Ascending aorta (tissue), 2 donors: ENCODE data around the gene SLC6A7. TPM values are rescaled to one million over a fixed set of nuclear protein-coding genes. Genes with fewer than 3 reads are reported as not detected.

Experiments used
- DNase-seq, 2 donors: peaks; one replicate each; pipeline ENCODE4 v3.0.0-alpha.2; 2019; ENCODE audit warnings: low spot score in 2 of 2
- H3K27ac ChIP-seq, 2 donors: fragments of 200-600 bp; sonication (generic); one replicate each; pipeline ENCODE4 v1.5.1; 2016 to 2017; ENCODE audit warnings: mild to moderate bottlenecking in 1 of 2
- H3K27me3 ChIP-seq: fragments of 200-600 bp; sonication (generic); one replicate; pipeline ENCODE4 v1.5.1; 2017
- H3K36me3 ChIP-seq, 2 donors: fragments of 200-600 bp; sonication (generic); one replicate each; pipeline ENCODE4 v1.5.1; 2016
- H3K4me1 ChIP-seq, 2 donors: fragments of 200-600 bp; sonication (generic); one replicate each; pipeline ENCODE4 v1.5.1; 2016 to 2017; ENCODE audit warnings: mild to moderate bottlenecking in 1 of 2
- H3K4me3 ChIP-seq, 2 donors: fragments of 200-600 bp; sonication (generic); one replicate each; pipeline ENCODE4 v1.5.1; 2016 to 2017; ENCODE audit warnings: mild to moderate bottlenecking in 1 of 2
- H3K9me3 ChIP-seq, 2 donors: fragments of 200-600 bp; sonication (generic); one replicate each; pipeline ENCODE4 v1.5.1; 2016
- CTCF ChIP-seq, 3 experiments: fragments of 200-600 bp in 2 of 3; fragments of 450-650 bp in 1 of 3; sonication (generic) in 2 of 3; IDR thresholded peaks; one replicate each; pipeline ENCODE4 v1.5.1; 2016 to 2019; ENCODE audit warnings: antibody characterized with exemption in 3 of 3, mild to moderate bottlenecking in 1 of 3, moderate library complexity in 1 of 3
- intact Hi-C: fragments of 100-400 bp; cut with DNase I; formaldehyde crosslinking; loops from one replicate; pipeline ENCODE4 v1.15.1; 2023
- total RNA-seq: library from RNA; depleted of rRNA; stranded (reverse); fragments of >200 nt; gene quantifications from one replicate; pipeline ENCODE4 v1.1.0, GENCODE V29; 2016

SLC6A7 gene
- total RNA-seq, 1 donor from 2014 or later: not detected

GRCh38 chr5:150184990-150185912, 4.6 kb upstream of the SLC6A7 start:
- no peak for DNase-seq
- TF ChIP-seq CTCF (IDR thresholded peaks at IDR 0.05): no peak

DNA sequence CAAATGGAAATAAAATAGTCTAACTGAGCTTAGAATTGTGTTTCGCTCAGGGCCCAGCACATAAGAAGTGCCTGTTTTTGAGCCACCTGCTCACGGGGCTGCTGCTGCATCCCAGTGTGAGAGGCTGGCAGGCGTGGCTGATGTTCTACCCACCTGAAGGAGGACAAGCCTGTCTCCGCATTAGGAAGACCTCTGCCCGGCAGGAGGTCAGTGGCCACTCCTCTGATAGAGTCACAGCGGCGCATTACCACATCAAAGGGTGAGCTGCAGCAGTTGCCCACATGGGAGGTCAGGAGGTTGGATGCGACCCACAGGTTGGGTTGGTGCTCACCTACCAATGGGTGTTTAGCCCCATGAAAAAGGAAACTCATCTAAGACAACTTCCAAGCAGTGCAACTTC, 3.7 kb upstream of the SLC6A7 start:
- intact Hi-C loops: no loop called here
- no peaks in the 10 kb centered on the region for H3K36me3 ChIP-seq
- H3K27me3 ChIP-seq: no peaks in the 10 kb centered on the region
- peaks cover 2 to 12% of the 10 kb centered on the region in 2 donors for H3K4me1 ChIP-seq
- H3K27ac ChIP-seq: no peak overlapping the region
- DNase-seq: no peak
- TF ChIP-seq CTCF (IDR thresholded peaks at IDR 0.05): no peak
- no peak overlapping the region for H3K4me3 ChIP-seq
- no peaks in the 10 kb centered on the region for H3K9me3 ChIP-seq

More at GRCh38 chr5:150184990-150185912, 4.6 kb upstream of the SLC6A7 start:
- intact Hi-C loops: no loop called here
- H3K27me3 ChIP-seq: no peaks in the 10 kb centered on the region
- peaks cover 5 to 20% of the 10 kb centered on the region in 2 donors for H3K4me1 ChIP-seq
- no peaks in the 10 kb centered on the region for H3K9me3 ChIP-seq
- H3K36me3 ChIP-seq: no peaks in the 10 kb centered on the region
- no peak overlapping the region for H3K4me3 ChIP-seq
- no peak overlapping the region for H3K27ac ChIP-seq

GRCh38 chr5:150186897-150187296, 3.0 kb upstream of the SLC6A7 start:
- TF ChIP-seq CTCF (IDR thresholded peaks at IDR 0.05): no peak
- Histone ChIP-seq H3K4me1 (peaks cover 0 to 5% of the 10 kb centered on the region in 2 donors), H3K27ac (no peak overlapping the region), H3K36me3 (no peaks in the 10 kb centered on the region), H3K27me3 (no peaks in the 10 kb centered on the region), H3K9me3 (no peaks in the 10 kb centered on the region), H3K4me3 (no peak overlapping the region)
- intact Hi-C loops: no loop called here
- DNase-seq: no peak

GRCh38 chr5:150188146-150188842, 1.6 kb upstream of the SLC6A7 start:
- TF ChIP-seq CTCF (IDR thresholded peaks at IDR 0.05): no peak
- intact Hi-C loops: no loop called here
- Histone ChIP-seq H3K4me3 (no peak overlapping the region), H3K4me1 (peaks cover 0 to 5% of the 10 kb centered on the region in 2 donors), H3K27ac (no peak overlapping the region), H3K27me3 (no peaks in the 10 kb centered on the region), H3K9me3 (no peaks in the 10 kb centered on the region), H3K36me3 (no peaks in the 10 kb centered on the region)
- no peak for DNase-seq

- peaks cover 0 to 5% of the 10 kb centered on the region in 2 donors for H3K4me1 ChIP-seq
- no peaks in the 10 kb centered on the region for H3K9me3 ChIP-seq
- DNase-seq: no peak
- intact Hi-C loops: no loop called here
- no peaks in the 10 kb centered on the region for H3K36me3 ChIP-seq
- no peak overlapping the region for H3K4me3 ChIP-seq
- H3K27ac ChIP-seq: no peak overlapping the region
- H3K27me3 ChIP-seq: no peaks in the 10 kb centered on the region
- TF ChIP-seq CTCF (IDR thresholded peaks at IDR 0.05): no peak
Measured at GRCh38 chr5:150189326-150189725, 536 bp upstream of the SLC6A7 start.
